ENCODE measurements around the gene BIRC6.

The BIRC6 gene

DNA sequence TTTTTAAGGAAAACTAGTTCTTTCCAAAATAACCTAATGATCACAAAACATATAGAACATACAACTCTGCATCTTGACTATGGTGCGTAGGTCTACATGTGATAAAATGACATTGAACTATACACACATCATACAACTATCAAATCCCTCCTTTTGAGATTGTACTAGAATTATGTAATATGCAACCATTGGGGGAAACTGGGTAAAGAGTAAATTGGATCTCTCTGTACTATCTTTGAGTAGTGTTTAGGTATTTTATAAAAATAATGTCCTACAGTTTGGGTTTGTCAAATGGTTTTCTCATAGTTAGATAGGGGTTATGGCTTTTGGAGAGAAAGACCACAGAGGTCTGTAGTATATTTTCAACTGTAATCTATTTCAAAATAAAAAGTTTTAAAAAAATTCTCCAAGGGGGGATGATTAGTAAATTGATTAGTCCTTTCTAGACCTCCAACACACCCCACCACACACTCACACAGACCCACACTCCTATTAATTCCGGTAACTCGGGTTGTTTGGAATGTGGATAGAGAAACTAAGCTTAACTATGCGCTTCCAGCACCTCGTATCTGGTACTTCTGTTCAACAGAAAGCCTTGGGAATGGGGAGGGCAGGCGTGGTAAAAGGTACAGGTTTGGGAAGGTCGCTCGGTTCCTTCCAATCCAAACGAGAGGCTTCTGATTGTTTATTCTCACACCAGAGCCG, 695 bp upstream of the BIRC6 start:
- Histone ChIP-seq H3F3A (ENCODE audit: insufficient read depth) (peaks cover 12% of the 10 kb centered on the region), H3K27me3 (ENCODE audit: low read length) (no peaks in the 10 kb centered on the region), H3K9me2 (replicated peaks; ENCODE audit: insufficient read depth, low read length) (no peaks in the 10 kb centered on the region), H3K79me2 (ENCODE audit: insufficient read depth, low read length) (peaks cover 39% of the 10 kb centered on the region), H2AFZ (ENCODE audit: low read depth, low read length, severe bottlenecking) (peak overlapping the region; percentile 76), H3K9me3 (ENCODE audit: insufficient read depth, low read length) (no peaks in the 10 kb centered on the region), H4K20me1 (ENCODE audit: low read depth, low read length) (peaks cover 19% of the 10 kb centered on the region; the same call in 1 of the 2 replicates), H3K27ac (ENCODE audit: low read depth, low read length) (peak overlapping the region; percentile 82), H3K4me3 (ENCODE audit: insufficient read depth, low read length, poor library complexity, severe bottlenecking) (peak overlapping the region; percentile 99), H3K36me3 (ENCODE audit: low read length) (0 out of 2 replicates have a peak, but pooled peaks cover 7% of the 10 kb centered on the region), H3K4me2 (ENCODE audit: low read depth, low read length, poor library complexity, severe bottlenecking) (peak overlapping the region; percentile 77), H3K9ac (ENCODE audit: low read length) (peak overlapping the region; percentile 100)
- TF ChIP-seq, protein P1, sequence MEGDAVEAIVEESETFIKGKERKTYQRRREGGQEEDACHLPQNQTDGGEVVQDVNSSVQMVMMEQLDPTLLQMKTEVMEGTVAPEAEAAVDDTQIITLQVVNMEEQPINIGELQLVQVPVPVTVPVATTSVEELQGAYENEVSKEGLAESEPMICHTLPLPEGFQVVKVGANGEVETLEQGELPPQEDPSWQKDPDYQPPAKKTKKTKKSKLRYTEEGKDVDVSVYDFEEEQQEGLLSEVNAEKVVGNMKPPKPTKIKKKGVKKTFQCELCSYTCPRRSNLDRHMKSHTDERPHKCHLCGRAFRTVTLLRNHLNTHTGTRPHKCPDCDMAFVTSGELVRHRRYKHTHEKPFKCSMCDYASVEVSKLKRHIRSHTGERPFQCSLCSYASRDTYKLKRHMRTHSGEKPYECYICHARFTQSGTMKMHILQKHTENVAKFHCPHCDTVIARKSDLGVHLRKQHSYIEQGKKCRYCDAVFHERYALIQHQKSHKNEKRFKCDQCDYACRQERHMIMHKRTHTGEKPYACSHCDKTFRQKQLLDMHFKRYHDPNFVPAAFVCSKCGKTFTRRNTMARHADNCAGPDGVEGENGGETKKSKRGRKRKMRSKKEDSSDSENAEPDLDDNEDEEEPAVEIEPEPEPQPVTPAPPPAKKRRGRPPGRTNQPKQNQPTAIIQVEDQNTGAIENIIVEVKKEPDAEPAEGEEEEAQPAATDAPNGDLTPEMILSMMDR (IDR thresholded peaks at IDR 0.05; ENCODE audit: insufficient read depth, low read length, poor library complexity, severe bottlenecking), result no peak
- TF ChIP-seq EZH2phosphoT487 (conservative IDR thresholded peaks at IDR 0.05; ENCODE audit: low read length), result no peak

DNA sequence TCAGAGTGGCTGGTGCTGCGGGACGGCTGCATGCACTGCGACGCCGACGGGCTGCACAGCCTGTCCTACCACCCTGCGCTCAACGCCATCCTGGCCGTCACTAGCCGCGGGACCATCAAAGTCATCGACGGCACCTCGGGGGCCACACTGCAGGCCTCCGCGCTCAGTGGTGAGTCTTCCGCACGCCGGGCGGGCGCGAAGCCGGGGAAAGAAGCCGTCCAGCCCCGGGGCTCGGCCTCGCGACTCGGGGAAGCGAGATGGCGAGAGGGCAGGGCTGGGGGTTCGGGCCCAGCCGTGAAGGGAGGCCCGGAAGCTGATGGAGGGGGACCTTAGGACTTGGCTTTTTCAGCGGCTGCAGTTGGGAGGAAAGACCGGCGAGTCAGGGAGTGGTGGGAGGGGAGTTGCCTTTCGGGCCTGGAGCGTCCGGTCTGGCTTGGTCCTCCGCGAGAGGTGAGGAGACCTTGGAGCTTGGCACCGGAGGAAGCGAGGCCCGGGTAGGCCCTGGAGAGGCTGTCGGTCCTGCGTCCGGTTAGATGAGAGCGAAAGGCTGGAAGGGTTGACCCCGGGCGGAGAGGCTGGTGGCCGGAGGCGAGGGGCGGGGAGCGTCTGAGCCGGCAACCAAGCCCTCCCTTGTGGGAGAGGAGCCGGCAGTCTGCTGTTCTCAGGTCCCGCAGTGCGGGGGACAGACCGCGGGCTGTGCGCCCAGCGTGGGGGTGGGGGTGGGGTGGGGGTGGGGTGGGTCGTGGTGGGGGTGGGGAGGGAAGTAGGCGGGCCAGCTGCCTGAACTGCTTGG, 691 bp downstream of the BIRC6 start:
- peak overlapping the region; percentile 77 for H3K4me2 ChIP-seq (ENCODE audit: low read depth, low read length, poor library complexity, severe bottlenecking)
- H3K4me3 ChIP-seq (ENCODE audit: insufficient read depth, low read length, poor library complexity, severe bottlenecking), result peak overlapping the region; percentile 99
- H3K9me3 ChIP-seq (ENCODE audit: insufficient read depth, low read length), result no peaks in the 10 kb centered on the region
- H3F3A ChIP-seq (ENCODE audit: insufficient read depth), result peaks cover 12% of the 10 kb centered on the region
- peaks cover 53% of the 10 kb centered on the region for H3K79me2 ChIP-seq (ENCODE audit: insufficient read depth, low read length)
- H3K9me2 ChIP-seq (replicated peaks; ENCODE audit: insufficient read depth, low read length), result no peaks in the 10 kb centered on the region
- H3K9ac ChIP-seq (ENCODE audit: low read length), result peak overlapping the region; percentile 100
- H2AFZ ChIP-seq (ENCODE audit: low read depth, low read length, severe bottlenecking), result peak overlapping the region; percentile 93
- TF ChIP-seq, protein P1 (IDR thresholded peaks at IDR 0.05; ENCODE audit: insufficient read depth, low read length, poor library complexity, severe bottlenecking), result no peak
- TF ChIP-seq EZH2phosphoT487 (conservative IDR thresholded peaks at IDR 0.05; ENCODE audit: low read length), result no peak
- H3K27me3 ChIP-seq (ENCODE audit: low read length), result no peaks in the 10 kb centered on the region
- peaks cover 24% of the 10 kb centered on the region; the same call in 1 of the 2 replicates for H4K20me1 ChIP-seq (ENCODE audit: low read depth, low read length)
- H3K36me3 ChIP-seq (ENCODE audit: low read length), result 0 out of 2 replicates have a peak, but pooled peaks cover 12% of the 10 kb centered on the region
- peak overlapping the region; percentile 82 for H3K27ac ChIP-seq (ENCODE audit: low read depth, low read length)

DNA sequence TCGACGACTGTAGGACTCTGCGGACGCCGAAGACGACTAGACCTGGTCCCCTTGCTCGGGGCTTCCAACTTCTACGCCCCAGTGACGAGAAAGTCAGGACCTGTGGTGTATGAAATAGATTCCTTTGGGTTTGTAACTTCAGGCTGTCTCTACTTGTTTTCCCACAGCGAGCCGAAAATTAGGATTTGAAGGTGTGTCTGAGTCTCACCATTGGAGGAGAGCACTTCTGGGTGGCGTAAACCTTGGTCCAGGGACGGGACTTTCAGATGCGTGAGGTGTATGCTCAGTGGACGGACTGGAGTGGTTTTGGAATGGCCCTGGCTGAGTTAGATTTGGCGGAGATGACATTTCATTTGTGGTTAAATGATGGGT, 1.3 kb downstream of the BIRC6 start:
- H3K27ac ChIP-seq (ENCODE audit: low read depth, low read length), result peak overlapping the region; percentile 33
- peaks cover 59% of the 10 kb centered on the region for H3K79me2 ChIP-seq (ENCODE audit: insufficient read depth, low read length)
- H3K9me3 ChIP-seq (ENCODE audit: insufficient read depth, low read length), result no peaks in the 10 kb centered on the region

More for the DNA sequence above, 1.3 kb downstream of the BIRC6 start:
- Histone ChIP-seq H3F3A (ENCODE audit: insufficient read depth) (peaks cover 12% of the 10 kb centered on the region), H3K4me3 (ENCODE audit: insufficient read depth, low read length, poor library complexity, severe bottlenecking) (peak overlapping the region; percentile 99), H3K36me3 (ENCODE audit: low read length) (0 out of 2 replicates have a peak, but pooled peaks cover 12% of the 10 kb centered on the region), H3K9me2 (replicated peaks; ENCODE audit: insufficient read depth, low read length) (no peaks in the 10 kb centered on the region), H4K20me1 (ENCODE audit: low read depth, low read length) (peaks cover 29% of the 10 kb centered on the region; the same call in 1 of the 2 replicates), H2AFZ (ENCODE audit: low read depth, low read length, severe bottlenecking) (no peak overlapping the region), H3K9ac (ENCODE audit: low read length) (peak overlapping the region; percentile 100), H3K27me3 (ENCODE audit: low read length) (no peaks in the 10 kb centered on the region), H3K4me2 (ENCODE audit: low read depth, low read length, poor library complexity, severe bottlenecking) (peak overlapping the region; percentile 77)
- no peak for TF ChIP-seq EZH2phosphoT487 (conservative IDR thresholded peaks at IDR 0.05; ENCODE audit: low read length)
- TF ChIP-seq, protein P1 (IDR thresholded peaks at IDR 0.05; ENCODE audit: insufficient read depth, low read length, poor library complexity, severe bottlenecking), result no peak
